Mucosa of rectum (tissue), 2 donors: Measurements from ENCODE around the gene CREB3L1.

Experiments used
- H3K27ac ChIP-seq, 2 donors: one replicate each; pipeline ENCODE4 v1.7.0; 2013; ENCODE audit warnings: inconsistent platforms in 2 of 2, low read depth in 2 of 2, low read length in 2 of 2
- H3K27me3 ChIP-seq, 2 donors: one replicate each; pipeline ENCODE4 v1.7.0; 2013; ENCODE audit warnings: low read length in 2 of 2; ENCODE audit not compliant: control insufficient read depth in 2 of 2, insufficient read depth in 2 of 2
- H3K36me3 ChIP-seq, 2 donors: one replicate each; pipeline ENCODE4 v1.7.0; 2013; ENCODE audit warnings: low read length in 2 of 2; ENCODE audit not compliant: control insufficient read depth in 2 of 2, insufficient read depth in 2 of 2
- H3K4me1 ChIP-seq, 2 donors: one replicate each; pipeline ENCODE4 v1.7.0; 2013; ENCODE audit warnings: low read length in 2 of 2, mild to moderate bottlenecking in 1 of 2; ENCODE audit not compliant: control insufficient read depth in 2 of 2, insufficient read depth in 2 of 2
- H3K4me3 ChIP-seq, 2 donors: one replicate each; pipeline ENCODE4 v1.7.0; 2013; ENCODE audit warnings: low read length in 2 of 2
- H3K9ac ChIP-seq, 2 donors: one replicate each; pipeline ENCODE4 v1.7.0; 2013; ENCODE audit warnings: low read length in 2 of 2, low read depth in 1 of 2, mild to moderate bottlenecking in 1 of 2
- H3K9me3 ChIP-seq, 2 donors: one replicate each; pipeline ENCODE4 v1.7.0; 2013; ENCODE audit warnings: low read length in 2 of 2; ENCODE audit not compliant: control insufficient read depth in 2 of 2
- donor health status: healthy.
- donor health status: Normal muscosa, but diverticular disease.

The CREB3L1 gene

DNA sequence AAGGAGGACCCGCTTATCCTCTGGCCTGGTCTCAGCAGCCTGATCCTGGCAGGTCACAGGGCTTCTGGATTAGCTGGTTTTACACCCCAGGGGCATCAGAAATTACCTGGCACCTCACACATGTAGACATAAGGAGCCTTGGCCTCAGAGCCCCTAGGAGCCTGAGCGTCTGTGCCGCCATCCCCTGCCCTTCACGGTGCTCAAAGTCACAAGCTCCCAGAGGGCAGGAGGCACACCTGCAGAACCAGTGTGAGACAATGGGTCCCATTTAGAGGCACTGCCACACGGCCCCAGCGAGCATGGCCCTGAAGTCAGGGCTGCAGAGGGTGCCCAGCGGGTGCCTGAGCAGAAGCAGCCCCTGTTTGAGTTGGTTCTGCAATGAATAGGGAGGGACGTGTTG is 73.7 kb downstream of the CREB3L1 start:
- peaks cover 0 to 3% of the 10 kb centered on the region in 2 donors for H3K36me3 ChIP-seq
- H3K4me3 ChIP-seq, result no peak overlapping the region
- H3K9ac ChIP-seq, result no peak overlapping the region
- no peaks in the 10 kb centered on the region for H3K27me3 ChIP-seq
- peaks cover 17 to 23% of the 10 kb centered on the region in 2 donors for H3K4me1 ChIP-seq
- no peak overlapping the region for H3K27ac ChIP-seq
- no peaks in the 10 kb centered on the region for H3K9me3 ChIP-seq

DNA sequence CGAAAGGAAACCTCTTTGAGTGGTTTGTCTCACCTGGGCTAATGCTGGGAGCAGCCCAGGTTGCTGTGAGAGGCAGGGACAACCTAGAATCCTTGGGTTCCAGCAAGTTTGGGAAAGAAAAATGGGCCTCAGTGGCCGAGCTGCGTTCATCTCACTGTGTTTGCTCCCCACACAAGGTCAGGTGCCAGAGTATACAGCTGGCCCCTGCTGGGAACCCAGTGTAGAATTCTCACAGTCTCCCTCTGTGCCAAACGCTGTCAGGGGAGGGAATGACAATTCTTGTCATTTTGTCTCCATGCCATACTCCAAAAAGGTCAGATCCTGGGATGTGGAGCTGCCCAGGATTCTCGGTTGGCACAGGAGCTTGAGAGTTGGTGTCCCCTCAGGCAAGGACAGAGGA is 74.1 kb downstream of the CREB3L1 start:
- Histone ChIP-seq H3K36me3 (peaks cover 0 to 3% of the 10 kb centered on the region in 2 donors), H3K9ac (no peak overlapping the region), H3K9me3 (no peaks in the 10 kb centered on the region), H3K27ac (no peak overlapping the region), H3K4me1 (peaks cover 16 to 23% of the 10 kb centered on the region in 2 donors), H3K4me3 (peak overlapping the region in 1 of 2 donors; percentile 20), H3K27me3 (no peaks in the 10 kb centered on the region)

DNA sequence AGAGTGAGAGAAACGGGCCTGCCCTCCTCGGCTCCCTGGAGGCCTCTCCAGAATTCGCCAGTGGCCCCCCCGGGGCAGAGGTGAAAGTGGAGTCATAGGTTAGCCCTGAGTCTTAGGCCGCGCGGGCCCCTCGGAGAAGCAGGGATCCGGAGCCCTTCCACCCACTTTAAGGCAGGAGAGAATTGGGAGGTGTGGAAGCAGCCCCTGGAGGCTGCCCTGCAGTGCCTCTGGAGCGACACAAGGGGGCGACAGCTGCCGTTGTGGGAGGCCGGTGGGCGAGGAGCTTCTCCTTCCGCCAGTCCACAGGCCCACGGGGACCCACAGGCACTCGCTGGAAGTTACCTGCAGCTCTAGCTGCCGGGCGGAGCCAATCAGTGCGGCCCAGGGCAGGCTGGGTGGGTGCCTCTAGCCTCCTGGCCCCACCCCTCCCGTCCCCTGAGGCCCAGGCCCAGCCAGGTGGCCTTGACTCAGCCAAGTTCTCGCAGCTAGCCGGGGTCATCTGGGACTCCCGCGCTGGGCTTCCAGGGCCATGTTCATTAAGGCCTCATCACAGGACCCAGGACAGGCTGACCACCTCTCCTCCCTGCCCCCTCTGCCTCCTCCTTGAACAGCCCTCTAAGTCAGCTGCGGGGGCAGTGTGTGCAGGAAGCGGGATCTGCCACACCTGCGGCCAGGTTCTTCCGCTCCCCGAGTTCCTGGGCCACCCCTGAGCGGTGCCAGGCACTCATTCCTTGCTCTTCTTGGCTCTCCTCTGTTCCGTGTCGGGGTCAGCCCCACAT is 74.8 kb downstream of the CREB3L1 start:
- Histone ChIP-seq H3K27me3 (no peaks in the 10 kb centered on the region), H3K4me1 (peaks cover 12 to 20% of the 10 kb centered on the region in 2 donors), H3K36me3 (peaks cover 0 to 3% of the 10 kb centered on the region in 2 donors), H3K4me3 (peak overlapping the region in 1 of 2 donors; percentile 20), H3K27ac (peak overlapping the region in 1 of 2 donors; percentile 23), H3K9ac (no peak overlapping the region), H3K9me3 (no peaks in the 10 kb centered on the region)

DNA sequence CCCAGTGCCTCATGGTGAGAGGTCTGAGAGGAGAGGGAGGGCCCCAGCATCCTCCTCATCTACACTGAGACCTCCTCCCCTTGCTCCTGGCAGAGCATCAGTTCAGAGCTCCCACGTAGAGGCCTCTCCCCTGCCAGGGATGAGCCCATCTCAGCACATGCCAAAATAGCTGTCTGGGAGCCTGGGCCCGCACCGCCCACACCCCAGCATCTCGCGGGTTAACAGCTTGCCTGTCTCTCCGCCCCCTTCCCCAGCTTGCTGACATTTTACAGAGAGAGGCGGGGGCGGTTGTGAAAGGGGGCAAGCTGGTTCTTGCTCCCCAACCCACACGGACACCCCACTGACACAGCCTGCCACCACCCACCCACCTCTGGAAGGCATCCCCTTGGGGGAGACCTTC is 76.2 kb downstream of the CREB3L1 start:
- H3K36me3 ChIP-seq, result peaks cover 0 to 3% of the 10 kb centered on the region in 2 donors
- no peak overlapping the region for H3K9ac ChIP-seq
- H3K4me1 ChIP-seq, result peaks cover 4 to 11% of the 10 kb centered on the region in 2 donors
- H3K9me3 ChIP-seq, result no peaks in the 10 kb centered on the region
- H3K27me3 ChIP-seq, result no peaks in the 10 kb centered on the region
- H3K27ac ChIP-seq, result no peak overlapping the region
- no peak overlapping the region for H3K4me3 ChIP-seq

DNA sequence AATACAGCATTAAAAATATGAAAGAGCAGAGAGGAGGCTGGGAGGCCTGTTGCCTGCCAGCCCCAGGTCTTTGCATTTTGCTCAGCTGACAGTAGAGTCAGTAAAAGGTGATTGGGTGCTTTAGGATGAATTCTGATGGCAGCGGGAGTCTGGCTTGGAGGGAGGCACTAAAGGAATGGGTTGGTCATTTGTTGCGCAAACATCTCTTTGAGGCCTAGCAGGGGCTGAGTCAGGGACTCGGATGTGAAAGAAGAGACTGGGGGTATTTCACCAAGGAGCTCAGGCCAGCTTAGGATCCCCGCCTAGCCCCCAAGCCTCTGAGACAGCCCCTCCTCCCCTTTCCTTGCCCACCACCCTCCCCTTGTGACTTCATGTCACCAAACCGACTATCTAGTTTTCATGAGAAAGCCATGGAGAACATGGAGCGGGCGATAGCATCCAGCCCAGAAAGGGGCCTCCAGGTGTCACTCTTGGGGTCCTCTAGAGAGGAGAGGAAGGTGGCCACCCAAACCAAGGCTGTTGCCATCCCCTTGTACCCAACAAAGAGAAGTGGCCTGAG is 79.5 kb downstream of the CREB3L1 start:
- peaks cover 11 to 13% of the 10 kb centered on the region in 2 donors for H3K4me1 ChIP-seq
- peaks cover 0 to 3% of the 10 kb centered on the region in 2 donors for H3K36me3 ChIP-seq
- peak overlapping the region in 1 of 2 donors; percentile 14 for H3K4me3 ChIP-seq
- H3K27me3 ChIP-seq, result no peaks in the 10 kb centered on the region
- H3K27ac ChIP-seq, result no peak overlapping the region
- H3K9me3 ChIP-seq, result no peaks in the 10 kb centered on the region
- H3K9ac ChIP-seq, result no peak overlapping the region

DNA sequence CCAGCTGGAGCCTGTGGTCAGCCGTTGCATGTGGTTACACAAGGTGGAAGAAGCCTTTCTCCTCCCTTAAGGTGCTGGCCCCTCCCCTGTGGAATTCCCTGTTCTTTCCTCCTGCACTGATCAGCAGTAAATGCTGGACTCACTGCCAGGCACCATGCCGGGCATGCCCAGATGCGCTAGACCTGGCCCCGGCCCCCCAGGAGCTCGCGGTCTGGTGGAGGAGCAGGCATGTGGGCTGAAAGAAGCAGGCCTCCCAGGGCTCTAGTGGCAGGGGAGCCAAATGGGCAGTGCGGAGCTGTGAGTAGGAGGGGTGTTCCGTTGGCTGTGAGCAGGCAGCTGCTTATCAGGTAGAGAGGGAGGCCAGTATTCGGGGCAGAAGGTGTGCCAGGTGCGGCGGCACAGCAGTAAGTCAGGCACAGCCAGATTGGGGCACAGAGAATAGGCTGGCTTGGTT is 80.0 kb downstream of the CREB3L1 start:
- H3K9me3 ChIP-seq, result no peaks in the 10 kb centered on the region
- H3K36me3 ChIP-seq, result peaks cover 0 to 3% of the 10 kb centered on the region in 2 donors
- H3K9ac ChIP-seq, result no peak overlapping the region
- peaks cover 15 to 16% of the 10 kb centered on the region in 2 donors for H3K4me1 ChIP-seq
- peak overlapping the region in 1 of 2 donors; percentile 14 for H3K4me3 ChIP-seq
- H3K27me3 ChIP-seq, result no peaks in the 10 kb centered on the region
- H3K27ac ChIP-seq, result no peak overlapping the region

DNA sequence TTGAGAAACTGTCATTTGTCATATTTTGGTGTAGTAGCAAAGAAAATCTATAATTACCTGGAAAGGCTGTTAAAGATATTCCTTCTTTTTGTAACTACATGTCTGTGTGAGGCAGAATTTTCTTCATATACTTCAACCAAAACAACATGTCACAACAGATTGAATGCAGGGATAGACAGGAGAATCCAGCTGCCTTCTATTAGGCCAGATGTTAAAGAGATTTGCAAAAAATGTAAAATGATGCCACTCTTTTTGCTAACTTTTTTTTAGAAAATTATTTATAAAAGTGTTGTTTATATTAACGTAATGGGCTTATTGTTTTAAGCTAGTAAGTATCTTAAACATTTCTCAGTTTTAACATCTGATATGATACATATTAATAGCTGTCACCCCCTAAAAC is 82.5 kb downstream of the CREB3L1 start:
- Histone ChIP-seq H3K9ac (no peak overlapping the region), H3K4me3 (no peak overlapping the region), H3K27me3 (no peaks in the 10 kb centered on the region), H3K9me3 (no peaks in the 10 kb centered on the region), H3K36me3 (peaks cover 0 to 4% of the 10 kb centered on the region in 2 donors), H3K27ac (no peak overlapping the region), H3K4me1 (peaks cover 16 to 20% of the 10 kb centered on the region in 2 donors)

DNA sequence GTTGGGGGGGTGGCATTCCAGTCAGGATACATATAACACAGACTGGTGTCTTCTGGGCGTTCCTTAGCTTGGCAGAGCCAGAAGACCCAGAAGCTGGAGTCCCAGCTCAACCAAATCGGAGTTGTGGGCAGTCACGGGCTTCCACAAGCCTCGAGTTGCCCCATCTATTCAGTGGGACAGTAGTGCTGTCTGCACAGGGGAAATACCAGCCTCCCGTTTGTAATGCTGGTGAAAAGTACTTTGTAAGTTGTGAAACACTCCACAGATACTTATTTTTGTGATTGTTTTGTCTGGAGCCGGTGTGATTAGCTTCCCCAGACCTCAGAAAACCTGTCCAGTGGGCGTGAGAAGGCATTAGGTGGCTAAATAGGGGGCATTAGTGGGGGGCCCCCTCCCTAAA is 83.4 kb downstream of the CREB3L1 start:
- peaks cover 16 to 20% of the 10 kb centered on the region in 2 donors for H3K4me1 ChIP-seq
- no peaks in the 10 kb centered on the region for H3K9me3 ChIP-seq
- H3K27me3 ChIP-seq, result no peaks in the 10 kb centered on the region
- H3K27ac ChIP-seq, result peak overlapping the region; percentile 48 to 70
- peak overlapping the region in 1 of 2 donors; percentile 52 for H3K4me3 ChIP-seq
- H3K9ac ChIP-seq, result peak overlapping the region in 1 of 2 donors; percentile 1
- peaks cover 0 to 4% of the 10 kb centered on the region in 2 donors for H3K36me3 ChIP-seq

DNA sequence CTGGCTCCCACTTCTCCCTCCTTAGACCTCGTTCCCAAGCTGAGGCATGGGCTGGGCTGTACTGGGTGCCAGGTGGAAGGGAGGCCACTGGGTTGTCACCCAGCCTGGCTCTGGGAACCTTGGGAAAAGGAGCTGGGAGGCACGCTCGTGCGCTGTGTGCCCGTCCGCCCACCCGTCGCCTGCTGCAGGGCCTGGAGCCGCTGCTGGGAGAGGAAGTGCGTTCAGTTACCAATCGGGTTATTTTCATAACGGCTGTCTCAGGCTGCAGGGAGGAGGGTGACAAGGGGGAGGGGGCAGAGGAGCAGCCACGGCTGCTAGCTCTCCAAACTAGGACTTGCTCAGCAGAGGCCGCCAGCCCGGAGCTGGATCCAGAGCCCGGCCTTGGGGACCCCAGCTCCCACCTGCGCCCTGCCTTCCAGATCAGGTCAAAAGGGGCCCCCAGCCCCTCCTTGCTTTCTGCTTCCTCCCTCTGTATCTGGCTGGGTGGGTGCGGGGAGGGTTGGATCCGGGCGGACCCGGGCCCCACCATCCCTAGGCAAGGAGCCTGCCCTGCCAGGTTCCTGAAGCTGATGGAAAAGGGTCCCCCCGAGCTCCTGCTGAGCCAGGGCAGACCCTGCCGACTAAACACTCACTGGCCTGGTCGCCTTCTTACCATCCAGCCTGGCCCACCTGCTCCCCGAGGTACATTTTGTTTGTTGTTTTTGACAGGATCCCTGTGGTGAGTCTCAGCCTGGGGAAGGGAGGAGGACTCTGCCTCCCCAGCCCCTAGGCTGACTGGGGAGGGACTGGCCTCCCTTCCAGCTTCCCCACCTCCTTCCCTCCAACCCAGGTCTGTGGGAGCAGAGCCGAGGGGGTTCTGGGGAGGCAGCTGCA is 84.1 kb downstream of the CREB3L1 start:
- H3K4me3 ChIP-seq, result peak overlapping the region; percentile 14 to 52
- H3K4me1 ChIP-seq, result peaks cover 16 to 20% of the 10 kb centered on the region in 2 donors
- H3K9me3 ChIP-seq, result no peaks in the 10 kb centered on the region

More for the DNA sequence above, 84.1 kb downstream of the CREB3L1 start:
- Histone ChIP-seq H3K27ac (peak overlapping the region; percentile 48 to 70), H3K36me3 (peaks cover 0 to 4% of the 10 kb centered on the region in 2 donors), H3K9ac (peak overlapping the region; percentile 34 to 52), H3K27me3 (no peaks in the 10 kb centered on the region)
